ENCODE measurements around the gene OR8H3. TPM values are rescaled to one million over a fixed set of nuclear protein-coding genes. Genes with fewer than 3 reads are reported as not detected.

OR8H3 gene
- total RNA-seq, 1 donor from 2014 or later: not detected

DNA sequence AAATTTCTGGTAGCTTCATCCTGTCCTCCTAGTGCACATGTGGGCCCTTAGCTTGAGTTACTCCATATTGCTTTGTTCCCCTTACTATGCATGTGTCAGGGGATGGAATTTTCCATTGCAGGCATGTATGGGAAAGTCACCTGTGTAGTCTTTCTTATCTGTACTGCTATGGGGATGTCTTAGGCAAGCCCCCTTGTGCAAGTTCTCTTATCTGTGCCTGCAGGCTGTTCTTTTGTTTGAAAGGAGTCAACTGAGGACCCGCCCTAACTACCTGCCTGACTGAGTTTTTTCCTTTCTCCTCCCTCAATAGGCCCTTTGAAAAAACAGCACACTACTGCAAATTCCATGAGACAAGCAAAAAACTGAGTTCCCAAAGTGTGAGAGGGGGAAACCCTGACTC is 29.2 kb downstream of the OR8H3 start:
- DNase-seq (ENCODE audit: low spot score, unreplicated experiment): no peak
- H3K27ac Mint-ChIP-seq: no peak overlapping the region
- peaks cover 39% of the 10 kb centered on the region for H3K9me3 Mint-ChIP-seq (ENCODE audit: low read depth)
- no peaks in the 10 kb centered on the region for H3K4me1 Mint-ChIP-seq (ENCODE audit: low read depth)
- TF ChIP-seq, protein P1, sequence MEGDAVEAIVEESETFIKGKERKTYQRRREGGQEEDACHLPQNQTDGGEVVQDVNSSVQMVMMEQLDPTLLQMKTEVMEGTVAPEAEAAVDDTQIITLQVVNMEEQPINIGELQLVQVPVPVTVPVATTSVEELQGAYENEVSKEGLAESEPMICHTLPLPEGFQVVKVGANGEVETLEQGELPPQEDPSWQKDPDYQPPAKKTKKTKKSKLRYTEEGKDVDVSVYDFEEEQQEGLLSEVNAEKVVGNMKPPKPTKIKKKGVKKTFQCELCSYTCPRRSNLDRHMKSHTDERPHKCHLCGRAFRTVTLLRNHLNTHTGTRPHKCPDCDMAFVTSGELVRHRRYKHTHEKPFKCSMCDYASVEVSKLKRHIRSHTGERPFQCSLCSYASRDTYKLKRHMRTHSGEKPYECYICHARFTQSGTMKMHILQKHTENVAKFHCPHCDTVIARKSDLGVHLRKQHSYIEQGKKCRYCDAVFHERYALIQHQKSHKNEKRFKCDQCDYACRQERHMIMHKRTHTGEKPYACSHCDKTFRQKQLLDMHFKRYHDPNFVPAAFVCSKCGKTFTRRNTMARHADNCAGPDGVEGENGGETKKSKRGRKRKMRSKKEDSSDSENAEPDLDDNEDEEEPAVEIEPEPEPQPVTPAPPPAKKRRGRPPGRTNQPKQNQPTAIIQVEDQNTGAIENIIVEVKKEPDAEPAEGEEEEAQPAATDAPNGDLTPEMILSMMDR (IDR thresholded peaks at IDR 0.05; ENCODE audit: unreplicated experiment): no peak
- no peak overlapping the region for H3K4me3 Mint-ChIP-seq (ENCODE audit: low read depth)
- H3K27me3 Mint-ChIP-seq: no peaks in the 10 kb centered on the region
- peaks cover 9% of the 10 kb centered on the region for H3K36me3 Mint-ChIP-seq (ENCODE audit: insufficient read depth)

DNA sequence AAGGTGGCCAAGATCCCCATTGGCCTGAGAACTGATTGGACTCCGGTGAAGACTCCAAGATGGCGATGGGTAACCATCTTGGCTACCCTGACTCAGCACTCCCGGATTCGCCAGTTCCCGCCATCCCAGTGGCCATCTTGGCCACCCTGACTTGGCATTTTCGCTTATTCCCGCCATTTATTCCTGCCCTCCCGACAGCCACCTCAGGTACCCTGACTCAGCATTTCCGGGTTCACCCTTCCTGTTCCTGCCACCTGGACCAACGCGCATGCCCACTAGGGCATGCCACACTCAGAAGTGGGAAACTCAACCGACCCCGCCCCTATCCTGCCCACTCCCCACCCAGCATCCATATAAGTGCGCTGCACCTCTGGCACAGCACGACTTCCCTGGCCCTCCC is 30.2 kb downstream of the OR8H3 start:
- H3K36me3 Mint-ChIP-seq (ENCODE audit: insufficient read depth): peaks cover 9% of the 10 kb centered on the region
- H3K4me1 Mint-ChIP-seq (ENCODE audit: low read depth): no peaks in the 10 kb centered on the region
- H3K27ac Mint-ChIP-seq: no peak overlapping the region
- H3K27me3 Mint-ChIP-seq: no peaks in the 10 kb centered on the region
- TF ChIP-seq, protein P1 (IDR thresholded peaks at IDR 0.05; ENCODE audit: unreplicated experiment): no peak
- no peak overlapping the region for H3K4me3 Mint-ChIP-seq (ENCODE audit: low read depth)
- H3K9me3 Mint-ChIP-seq (ENCODE audit: low read depth): peaks cover 46% of the 10 kb centered on the region
- DNase-seq (ENCODE audit: low spot score, unreplicated experiment): no peak

DNA sequence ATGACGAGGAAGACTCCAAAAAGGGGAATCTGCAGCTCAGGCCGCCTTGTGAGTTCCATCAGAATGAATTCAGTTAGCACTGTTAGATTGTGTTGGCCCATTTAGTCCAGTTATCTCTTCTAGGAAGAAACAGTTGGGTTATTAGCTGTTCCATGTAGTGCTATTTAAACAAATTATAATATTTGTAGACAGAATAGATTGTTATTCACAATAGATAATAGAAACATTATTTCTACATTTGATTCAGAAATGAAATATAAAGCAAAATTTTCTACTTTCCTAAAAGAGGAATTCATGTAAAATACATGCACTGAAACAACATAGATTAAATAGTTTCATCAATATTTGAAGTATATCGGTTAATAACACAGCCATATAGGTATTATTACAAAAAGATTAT is 38.0 kb downstream of the OR8H3 start, which contains the start of gene OR8K5:
OR8K5 (minus strand) TSS at position 101 of the 400 bp plus-strand sequence; CDS start at position 101, 0 bp downstream.
- DNase-seq (ENCODE audit: low spot score, unreplicated experiment): no peak
- TF ChIP-seq, protein P1 (IDR thresholded peaks at IDR 0.05; ENCODE audit: unreplicated experiment): no peak
- Mint-ChIP-seq H3K9me3 (ENCODE audit: low read depth) (peaks cover 21% of the 10 kb centered on the region), H3K4me1 (ENCODE audit: low read depth) (no peaks in the 10 kb centered on the region), H3K36me3 (ENCODE audit: insufficient read depth) (no peaks in the 10 kb centered on the region), H3K27ac (no peak within 1 kb of the TSS), H3K4me3 (ENCODE audit: low read depth) (no peak within 1 kb of the TSS), H3K27me3 (no peaks in the 10 kb centered on the region)

DNA sequence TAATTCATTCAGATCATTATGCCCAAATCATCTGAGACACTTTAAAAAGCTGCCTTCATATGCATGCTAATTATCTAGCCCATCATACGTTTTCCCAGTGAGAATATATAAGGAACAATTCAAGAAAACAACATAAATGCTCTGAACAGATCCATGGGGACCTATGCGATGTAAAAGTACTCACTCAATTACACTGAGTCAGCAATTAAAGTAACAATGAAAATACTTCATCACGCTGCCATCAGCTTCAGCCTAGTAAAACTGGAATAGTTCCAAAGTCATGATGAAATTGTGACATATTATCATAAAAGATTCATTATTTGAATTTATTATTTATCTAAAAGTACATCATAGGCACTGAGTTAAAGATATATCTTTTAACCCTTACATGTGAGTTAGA is 41.6 kb downstream of the OR8H3 start:
- H3K4me1 Mint-ChIP-seq (ENCODE audit: low read depth): peaks cover 3% of the 10 kb centered on the region
- TF ChIP-seq, protein P1 (IDR thresholded peaks at IDR 0.05; ENCODE audit: unreplicated experiment): no peak
- H3K27me3 Mint-ChIP-seq: no peaks in the 10 kb centered on the region
- no peak for DNase-seq (ENCODE audit: low spot score, unreplicated experiment)
- H3K27ac Mint-ChIP-seq: no peak overlapping the region
- peaks cover 7% of the 10 kb centered on the region for H3K9me3 Mint-ChIP-seq (ENCODE audit: low read depth)
- H3K36me3 Mint-ChIP-seq (ENCODE audit: insufficient read depth): no peaks in the 10 kb centered on the region
- H3K4me3 Mint-ChIP-seq (ENCODE audit: low read depth): no peak overlapping the region

DNA sequence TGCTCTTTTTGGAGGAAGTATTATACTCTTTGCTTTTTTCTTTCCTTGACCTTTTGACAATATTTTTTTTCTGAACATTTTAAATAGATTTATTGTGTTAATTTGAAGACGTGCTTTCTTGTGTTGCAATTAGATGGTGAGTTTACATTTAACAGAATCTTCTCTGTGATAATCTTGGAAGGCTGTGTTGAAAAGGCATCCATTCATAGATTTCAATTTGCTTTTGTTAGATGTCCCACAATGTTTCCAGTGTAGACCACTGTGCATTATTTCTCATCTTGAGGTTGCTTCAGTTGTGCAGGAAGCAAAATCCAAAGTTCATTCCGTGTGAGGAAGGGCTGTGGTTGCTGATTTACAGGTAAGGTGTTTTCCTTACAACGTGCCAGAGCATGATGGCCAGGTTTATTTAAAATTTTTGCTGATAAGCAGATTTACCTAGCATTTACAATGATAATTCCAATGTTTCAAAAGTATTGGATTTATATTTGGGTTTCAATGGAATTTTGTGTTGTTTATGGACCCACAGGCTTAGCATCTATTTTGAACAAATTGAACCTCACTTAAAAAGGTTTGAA is 50.2 kb downstream of the OR8H3 start:
- Mint-ChIP-seq H3K4me1 (ENCODE audit: low read depth) (peaks cover 10% of the 10 kb centered on the region), H3K27me3 (no peaks in the 10 kb centered on the region), H3K9me3 (ENCODE audit: low read depth) (peaks cover 10% of the 10 kb centered on the region), H3K36me3 (ENCODE audit: insufficient read depth) (no peaks in the 10 kb centered on the region), H3K27ac (peak overlapping the region; percentile 0), H3K4me3 (ENCODE audit: low read depth) (no peak overlapping the region)
- TF ChIP-seq, protein P1 (IDR thresholded peaks at IDR 0.05; ENCODE audit: unreplicated experiment): no peak
- no peak for DNase-seq (ENCODE audit: low spot score, unreplicated experiment)

Other genes starting within 250 kb of the OR8H3 start
- gene TRIM51, start 239.1 kb upstream of the OR8H3 start, total RNA-seq: not detected in 2 replicates
- not detected in 2 replicates for gene OR5W2, start 207.8 kb upstream of the OR8H3 start, total RNA-seq
- not detected in 2 replicates for gene OR5I1, start 186.0 kb upstream of the OR8H3 start, total RNA-seq
- gene OR10AG1, start 152.4 kb upstream of the OR8H3 start, total RNA-seq: not detected in 2 replicates
- gene OR5F1, start 127.7 kb upstream of the OR8H3 start, total RNA-seq: not detected in 2 replicates
- gene OR5AS1, start 94.7 kb upstream of the OR8H3 start, total RNA-seq: not detected in 2 replicates
- gene OR8I2, start 29.1 kb upstream of the OR8H3 start, total RNA-seq: not detected in 2 replicates
- not detected in 2 replicates for gene OR8H2, start 18.7 kb upstream of the OR8H3 start, total RNA-seq
- not detected in 2 replicates for gene OR8J3, start 17.8 kb downstream of the OR8H3 start, total RNA-seq
- not detected in 2 replicates for gene OR8K5, start 37.9 kb downstream of the OR8H3 start, total RNA-seq
- gene OR5J2, start 54.2 kb downstream of the OR8H3 start, total RNA-seq: not detected in 2 replicates
- not detected in 2 replicates for gene OR5T2, start 111.9 kb downstream of the OR8H3 start, total RNA-seq
- not detected in 2 replicates for gene OR5T3, start 129.9 kb downstream of the OR8H3 start, total RNA-seq
- not detected in 2 replicates for gene OR5T1, start 151.8 kb downstream of the OR8H3 start, total RNA-seq
- gene OR8H1, start 169.9 kb downstream of the OR8H3 start, total RNA-seq: not detected in 2 replicates
- gene OR8K3, start 192.8 kb downstream of the OR8H3 start, total RNA-seq: not detected in 2 replicates
- gene OR8K1, start 223.7 kb downstream of the OR8H3 start, total RNA-seq: not detected in 2 replicates
- gene OR8J1, start 231.9 kb downstream of the OR8H3 start, total RNA-seq: not detected in 2 replicates